GM12874 (cell line): ENCODE results near the gene EFNA3.

Experiments used
- TF ChIP-seq, protein P1 (sequence below): IDR thresholded peaks from 2 replicates; pipeline ENCODE4 v1.5.1; 2011; ENCODE audit warnings: low read depth, mild to moderate bottlenecking, control low read depth, low read length, moderate library complexity; ENCODE audit not compliant: insufficient read depth

The EFNA3 gene

DNA sequence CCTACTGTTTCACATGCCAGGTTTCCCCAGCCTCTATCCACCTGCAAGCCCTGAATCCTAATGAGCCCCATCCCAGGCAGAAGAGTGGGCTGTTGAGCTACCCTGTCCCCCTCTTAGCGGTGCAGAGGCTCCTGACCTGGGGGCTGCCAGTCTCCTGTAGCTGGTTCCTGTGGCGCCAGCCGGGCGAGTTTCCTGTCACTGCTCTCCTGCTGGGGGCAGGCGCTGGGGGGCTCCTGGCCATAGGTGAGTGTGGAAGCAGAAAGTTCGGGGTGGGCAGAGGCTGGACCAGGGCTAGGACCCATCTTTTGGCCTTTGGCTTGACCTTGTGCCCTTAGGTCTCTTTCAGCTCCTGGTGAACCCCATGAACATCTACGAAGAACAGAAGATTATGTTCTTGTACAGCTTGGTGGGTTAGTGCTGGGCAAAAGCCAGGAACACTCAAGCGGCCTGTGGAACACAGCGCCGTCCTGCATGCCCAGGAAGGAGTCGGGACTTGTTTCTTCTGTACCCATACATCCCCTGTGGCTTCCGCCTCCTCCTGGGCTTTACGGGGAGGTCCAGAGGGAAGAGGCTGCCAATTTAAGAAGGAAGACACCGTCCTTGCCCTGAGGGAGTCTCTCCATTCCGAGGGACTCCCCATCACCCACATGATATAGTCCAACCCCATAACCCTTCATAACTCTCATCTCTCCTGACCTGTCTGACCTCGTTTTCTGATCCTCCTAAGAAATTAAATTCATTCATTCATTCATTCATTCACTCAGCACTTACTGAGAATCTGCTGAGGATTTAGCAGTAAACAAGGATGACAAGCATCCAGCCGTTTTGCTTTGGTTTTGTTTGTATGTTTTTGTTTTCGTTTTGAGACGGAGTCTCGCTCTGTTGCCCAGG lies 44.1 kb upstream of the EFNA3 start:
- TF ChIP-seq, protein P1, sequence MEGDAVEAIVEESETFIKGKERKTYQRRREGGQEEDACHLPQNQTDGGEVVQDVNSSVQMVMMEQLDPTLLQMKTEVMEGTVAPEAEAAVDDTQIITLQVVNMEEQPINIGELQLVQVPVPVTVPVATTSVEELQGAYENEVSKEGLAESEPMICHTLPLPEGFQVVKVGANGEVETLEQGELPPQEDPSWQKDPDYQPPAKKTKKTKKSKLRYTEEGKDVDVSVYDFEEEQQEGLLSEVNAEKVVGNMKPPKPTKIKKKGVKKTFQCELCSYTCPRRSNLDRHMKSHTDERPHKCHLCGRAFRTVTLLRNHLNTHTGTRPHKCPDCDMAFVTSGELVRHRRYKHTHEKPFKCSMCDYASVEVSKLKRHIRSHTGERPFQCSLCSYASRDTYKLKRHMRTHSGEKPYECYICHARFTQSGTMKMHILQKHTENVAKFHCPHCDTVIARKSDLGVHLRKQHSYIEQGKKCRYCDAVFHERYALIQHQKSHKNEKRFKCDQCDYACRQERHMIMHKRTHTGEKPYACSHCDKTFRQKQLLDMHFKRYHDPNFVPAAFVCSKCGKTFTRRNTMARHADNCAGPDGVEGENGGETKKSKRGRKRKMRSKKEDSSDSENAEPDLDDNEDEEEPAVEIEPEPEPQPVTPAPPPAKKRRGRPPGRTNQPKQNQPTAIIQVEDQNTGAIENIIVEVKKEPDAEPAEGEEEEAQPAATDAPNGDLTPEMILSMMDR = no peak

DNA sequence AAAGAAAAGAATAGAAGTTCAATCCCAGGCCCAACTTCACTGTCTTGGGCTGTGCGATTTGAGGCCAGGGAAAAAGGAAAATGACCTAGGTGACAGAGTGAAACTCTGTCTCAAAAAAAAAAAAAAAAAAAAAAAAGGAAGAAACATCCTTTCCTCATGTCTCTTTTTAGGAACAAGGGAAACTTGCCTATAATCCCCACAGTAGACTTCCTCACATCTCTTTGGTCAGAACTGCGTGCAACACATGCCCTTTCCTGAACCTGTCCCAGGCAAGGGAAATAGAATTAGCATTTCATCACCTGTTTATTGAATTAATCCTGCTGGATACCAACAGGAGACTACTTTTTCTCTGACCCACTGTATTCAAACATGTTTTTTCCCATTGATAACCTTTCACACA lies 42.7 kb upstream of the EFNA3 start:
- TF ChIP-seq, protein P1 = no peak

DNA sequence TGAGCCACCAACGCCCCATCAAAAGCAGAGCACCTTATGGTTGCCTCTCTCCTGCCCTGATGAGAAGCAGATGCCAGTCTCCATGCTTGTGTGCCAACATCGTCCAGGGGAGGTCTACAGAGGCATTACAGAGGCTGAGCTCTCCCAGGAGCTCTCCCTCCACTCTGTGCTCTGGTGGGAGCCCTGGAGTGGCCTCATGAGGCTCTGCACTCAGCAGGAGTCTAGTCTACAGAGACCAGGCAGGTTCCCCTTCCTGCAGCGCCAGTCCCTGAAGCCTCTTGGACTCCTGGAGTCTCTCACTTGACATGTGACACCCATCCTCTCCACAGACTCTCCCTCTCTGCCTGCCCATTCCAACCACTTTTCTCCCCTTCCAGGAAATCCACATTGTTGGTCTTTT lies 41.6 kb upstream of the EFNA3 start:
- TF ChIP-seq, protein P1 = no peak

DNA sequence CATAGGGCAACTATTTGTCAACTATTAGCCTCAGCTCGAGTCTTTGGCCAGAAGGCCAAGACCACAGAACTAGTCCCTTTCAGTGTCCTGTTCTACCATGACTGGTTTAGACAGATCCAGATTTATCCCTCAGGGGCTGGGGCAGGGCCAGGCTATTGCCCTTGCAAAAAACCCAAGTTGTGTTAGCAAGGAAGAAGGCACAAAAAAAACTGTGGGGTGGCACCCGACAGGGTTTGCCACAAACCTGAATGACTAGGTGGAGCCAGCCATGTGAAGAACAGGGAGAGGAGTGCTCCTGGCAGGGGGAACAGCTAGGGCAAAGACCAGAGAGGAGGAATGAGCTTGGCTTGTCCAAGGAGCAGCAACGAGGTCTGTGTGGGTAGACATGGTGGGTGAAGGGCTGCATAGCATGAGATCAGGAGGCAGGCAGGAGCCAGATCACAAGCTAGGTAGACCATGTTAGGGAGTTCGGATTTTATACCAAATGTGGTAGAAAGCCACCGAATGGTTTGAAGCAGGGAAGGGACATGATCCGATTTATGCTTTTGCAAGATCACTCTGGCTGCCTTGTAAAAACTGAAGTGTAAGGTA lies 40.7 kb upstream of the EFNA3 start:
- TF ChIP-seq, protein P1 = no peak

DNA sequence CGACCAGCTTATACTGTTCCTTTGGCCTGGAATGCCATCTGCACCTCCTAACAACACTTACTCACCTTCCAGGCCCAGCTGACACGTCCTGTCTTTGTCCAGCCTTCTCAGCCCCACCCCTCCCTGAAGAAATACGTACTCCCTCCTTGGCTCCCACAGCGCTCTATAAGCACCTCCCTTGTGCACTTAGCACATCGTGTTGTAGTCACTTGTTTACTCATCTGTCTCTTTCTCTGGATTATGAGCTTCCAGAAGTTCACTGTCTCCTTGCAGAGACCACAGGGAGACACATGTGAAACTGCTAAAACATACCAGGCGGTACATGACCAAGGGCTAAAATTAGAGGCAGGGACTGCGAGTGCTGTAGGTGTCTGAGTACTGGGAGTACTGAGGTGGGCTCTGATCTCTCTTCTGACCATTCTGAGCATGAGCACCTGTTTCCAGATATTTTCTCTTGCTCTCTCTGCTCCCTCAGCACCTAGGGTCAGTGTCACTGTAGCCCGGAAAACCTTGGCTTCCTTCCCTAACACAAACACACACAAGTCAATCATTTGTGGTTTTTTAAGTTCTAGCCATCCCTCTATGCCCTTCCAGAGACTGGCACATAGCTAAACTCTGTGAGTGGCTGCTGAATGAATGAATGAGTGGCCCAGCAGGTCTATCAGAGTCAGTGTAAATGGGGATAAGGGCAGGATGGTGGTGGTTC lies 39.9 kb upstream of the EFNA3 start:
- TF ChIP-seq, protein P1 = no peak

DNA sequence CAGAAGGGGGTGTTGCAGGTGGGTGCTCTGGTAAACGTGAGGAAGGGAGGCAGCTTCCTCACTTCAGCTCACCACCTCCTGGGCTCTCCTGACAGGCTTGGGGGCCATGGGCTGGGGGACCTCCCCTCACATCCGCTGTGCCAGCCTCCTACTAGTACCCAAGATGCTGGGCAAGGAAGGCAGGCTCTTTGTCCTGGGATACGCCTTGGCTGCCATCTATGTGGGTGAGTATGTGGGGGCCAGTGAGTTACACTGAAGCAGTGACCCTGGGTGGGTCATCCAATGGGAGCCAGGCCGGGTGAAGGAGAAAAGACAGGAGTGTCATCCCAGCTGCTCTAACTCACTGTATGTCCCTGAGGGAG lies 39.3 kb upstream of the EFNA3 start:
- TF ChIP-seq, protein P1 = no peak

DNA sequence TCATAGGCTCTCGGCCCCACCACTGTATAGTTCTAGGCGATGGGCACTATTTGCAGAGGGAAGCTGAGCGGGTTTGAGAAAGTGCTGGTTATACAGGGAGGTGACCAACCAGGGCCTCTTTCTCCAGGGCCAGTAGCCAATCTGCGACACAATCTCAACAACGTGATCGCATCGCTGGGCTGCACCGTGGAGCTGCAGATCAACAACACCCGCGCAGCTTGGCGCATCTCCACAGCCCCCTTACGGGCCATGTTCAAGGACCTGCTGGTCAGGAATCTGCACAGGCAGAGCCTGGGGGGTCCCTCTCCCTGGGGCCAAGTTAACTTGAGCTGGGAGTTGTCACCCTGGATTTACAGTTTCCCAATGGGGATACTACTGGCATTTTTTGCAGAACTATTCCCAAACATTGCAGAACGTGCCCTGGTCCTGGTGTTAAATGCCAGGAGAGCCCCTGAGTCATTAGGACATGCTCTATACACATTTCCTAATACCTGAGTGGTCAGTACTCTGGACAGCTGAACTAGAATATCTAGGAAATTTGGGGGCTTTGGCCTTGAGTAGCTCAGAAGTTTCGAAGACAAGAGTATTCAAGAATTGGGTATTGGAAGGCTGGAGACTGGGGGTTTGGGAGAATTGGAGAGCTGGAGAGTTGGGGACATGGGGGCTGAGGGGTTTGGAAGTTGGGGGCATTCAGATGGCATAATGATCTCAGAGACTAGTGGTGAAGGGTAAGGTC lies 38.1 kb upstream of the EFNA3 start:
- TF ChIP-seq, protein P1 = no peak
